Heart right ventricle (tissue), 16 donors: ENCODE results near the gene COL6A2. TPM values are rescaled to one million over a fixed set of nuclear protein-coding genes. Genes with fewer than 3 reads are reported as not detected.

Experiments used
- ATAC-seq, 8 donors: fragments of 200-7000 bp; cut with Tn5 transposase; one replicate each; pipeline ENCODE4 v1.9.1; 2020; ENCODE audit warnings: mild to moderate bottlenecking in 8 of 8, moderate library complexity in 8 of 8, moderate number of reproducible peaks in 1 of 8
- DNase-seq, 2 donors: peaks; one replicate each; pipeline ENCODE4 v3.0.0-alpha.2; 2020
- H3K27ac ChIP-seq, 10 donors: fragments of 200-600 bp; sonication (generic) in 2 of 10; one replicate each; pipeline versions ENCODE4 v1.5.0 to v1.8.0; 2020 to 2022; ENCODE audit warnings: mild to moderate bottlenecking in 3 of 10
- H3K27me3 ChIP-seq, 7 donors: fragments of 200-600 bp; one replicate each; pipeline ENCODE4 v1.8.0; 2021 to 2022; ENCODE audit warnings: mild to moderate bottlenecking in 2 of 7
- H3K36me3 ChIP-seq, 9 donors: fragments of 200-600 bp; sonication (generic) in 1 of 9; one replicate each; pipeline versions ENCODE4 v1.5.0 to v1.8.0; 2020 to 2022; ENCODE audit warnings: mild to moderate bottlenecking in 2 of 9
- H3K4me1 ChIP-seq, 9 donors: fragments of 200-600 bp; sonication (generic) in 1 of 9; one replicate each; pipeline versions ENCODE4 v1.5.0 to v1.8.0; 2020 to 2022; ENCODE audit warnings: mild to moderate bottlenecking in 4 of 9
- H3K4me3 ChIP-seq, 10 donors: fragments of 200-600 bp; sonication (generic) in 2 of 10; one replicate each; pipeline versions ENCODE4 v1.5.0 to v1.8.0; 2020 to 2022; ENCODE audit warnings: mild to moderate bottlenecking in 7 of 10, moderate library complexity in 2 of 10
- H3K9me3 ChIP-seq, 11 donors: fragments of 200-600 bp in 10 of 11; sonication (generic) in 2 of 11; one replicate each; pipeline versions ENCODE4 v1.5.0 to v1.8.0; 2013 to 2022; ENCODE audit warnings: mild to moderate bottlenecking in 2 of 11, control low read depth in 1 of 11, moderate library complexity in 1 of 11
- WGBS, 2 donors: extraction: QIAGEN DNeasy Blood & Tissue Kit; methylation state at CpG; one replicate each; pipeline ENCODE4 v1.1.7; 2013; ENCODE audit warnings: inconsistent platforms in 1 of 2; 5-methylcytosine and 5-hydroxymethylcytosine counted together
- intact Hi-C, 10 donors: fragments of 100-400 bp; cut with DNase I; formaldehyde crosslinking; loops; one replicate each; pipeline versions ENCODE4 v1.11.1 to v1.14.2; 2022
- polyA plus RNA-seq, 2 donors: library from polyadenylated mRNA; stranded (reverse); fragments of 200-250 nt; gene quantifications; one replicate each; pipeline ENCODE4 v1.2.3, GENCODE V29; 2013
- total RNA-seq, 10 donors: library from RNA; stranded (reverse); fragmentation: NEBNext Ultra II Directional in 3 of 10; extraction: Animal tissue kit (Norgen Biotek cat#: 25700) in 3 of 10; gene quantifications; one replicate each; pipeline versions ENCODE4 v1.2.1 to v1.2.4, GENCODE V29; 2021 to 2023
- TF ChIP-seq, protein P1 (sequence below), 9 donors: fragments of 200-600 bp; sonication (generic) in 2 of 9; IDR thresholded peaks; one replicate each; pipeline versions ENCODE4 v1.5.0 to v1.8.0; 2021 to 2022; ENCODE audit warnings: antibody characterized with exemption in 9 of 9, mild to moderate bottlenecking in 5 of 9, moderate library complexity in 1 of 9
- donor health status: Arrhythmogenic right ventricular cardiomyopathy.
- donor health status: ischemic (EF 13 %, LVEDD 7.1; RV severe dilation, severe dysfunction).
- donor health status: healthy with polysubstance abuse.
- donor health status: DM: no; HTN: yes; CAD: no.
- donor health status: DM: no; HTN: no; CAD: no.
- donor health status: ischemic (EF 25% LVEDD 6.9; RV normal size, moderate dysfunction).
- donor health status: ischemic (EF 25% LVEDD 5.7; RV mildly dilated, moderate dysfunction).
- donor health status: healthy.
- donor health status: DM: yes; HTN: yes; CAD: no.
- donor health status: Ischemic cardiomyopathy.
- donor health status: ischemic (EF 35%, LVEDD 5.7; RV mildly dilated, moderate dysfunction).
- donor health status: nonischemic (EF 11% LVEDD 7.7; RV severe dilation, severe dysfunction).
- donor health status: DM: yes; HTN: yes; CAD: no.
- donor health status: PGD.
- donor health status: ischemic (EF 29% LVEDD 5.4; RV normal size, mild dysfunction).
- donor health status: nonischemic (EF 23%, LVEDD 6.1; RV moderate dilation, normal function).

COL6A2 gene
- total and polyA plus RNA-seq, 12 donors = 76.6 to 370 (median 162) TPM

DNA sequence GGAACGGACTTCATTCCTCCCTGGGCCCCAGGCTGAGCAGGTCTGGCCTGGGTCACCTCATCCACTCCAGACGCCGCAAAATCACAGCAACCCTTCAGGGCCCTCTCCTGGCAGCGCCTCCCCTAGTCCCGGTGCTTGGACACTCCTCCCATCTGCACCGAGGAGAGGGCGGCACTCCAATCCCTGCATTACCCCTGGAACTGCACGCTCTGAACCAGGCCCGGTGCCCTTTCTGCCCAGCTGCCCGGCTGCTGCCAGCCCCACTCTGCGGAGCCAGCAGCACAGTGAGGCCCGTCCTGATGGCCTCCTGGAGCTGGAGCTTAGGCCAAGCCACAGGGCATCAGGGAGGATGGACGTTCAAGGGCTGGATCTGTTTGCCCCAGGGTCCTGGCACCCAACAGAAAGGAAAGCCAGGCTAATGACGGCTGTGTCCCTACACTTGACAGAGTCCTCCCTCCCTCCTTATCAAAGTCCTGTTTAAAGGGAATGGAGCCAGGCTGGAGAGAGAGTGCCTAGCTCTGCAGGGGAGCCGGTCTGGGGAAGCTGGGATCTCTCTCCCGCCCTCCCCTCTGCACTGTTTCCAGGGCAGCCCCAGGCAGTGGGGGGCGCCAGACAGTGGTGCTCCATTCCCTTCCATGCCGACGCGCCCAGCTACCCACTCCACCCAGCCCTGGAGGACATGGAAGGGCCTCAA lies 12.7 kb downstream of the COL6A2 start:
- DNase-seq (peak; percentile 76 to 78), ATAC-seq (peak; percentile 79 to 97 (median 90))
- Histone ChIP-seq H3K9me3 (peaks cover 0 to 28% (median 8%) of the 10 kb centered on the region in 11 donors), H3K4me1 (peaks cover 10 to 29% (median 16%) of the 10 kb centered on the region in 9 donors), H3K27me3 (no peaks in the 10 kb centered on the region), H3K36me3 (peaks cover under 1 to 59% (median 27%) of the 10 kb centered on the region in 9 donors), H3K4me3 (peak overlapping the region in 5 of 10 donors; percentile 1 to 28 (median 7)), H3K27ac (peak overlapping the region; percentile 61 to 87 (median 80))
- intact Hi-C loops = loop anchor here in 2 of 10 donors (5.0 to 10.0 kb wide), 2 partner anchors 48 to 116 kb away; no protein-coding TSS in a partner anchor
- 50 to 59% methylated on average over 20 of the region's 20 CpGs for WGBS, 2 donors
- TF ChIP-seq, protein P1, sequence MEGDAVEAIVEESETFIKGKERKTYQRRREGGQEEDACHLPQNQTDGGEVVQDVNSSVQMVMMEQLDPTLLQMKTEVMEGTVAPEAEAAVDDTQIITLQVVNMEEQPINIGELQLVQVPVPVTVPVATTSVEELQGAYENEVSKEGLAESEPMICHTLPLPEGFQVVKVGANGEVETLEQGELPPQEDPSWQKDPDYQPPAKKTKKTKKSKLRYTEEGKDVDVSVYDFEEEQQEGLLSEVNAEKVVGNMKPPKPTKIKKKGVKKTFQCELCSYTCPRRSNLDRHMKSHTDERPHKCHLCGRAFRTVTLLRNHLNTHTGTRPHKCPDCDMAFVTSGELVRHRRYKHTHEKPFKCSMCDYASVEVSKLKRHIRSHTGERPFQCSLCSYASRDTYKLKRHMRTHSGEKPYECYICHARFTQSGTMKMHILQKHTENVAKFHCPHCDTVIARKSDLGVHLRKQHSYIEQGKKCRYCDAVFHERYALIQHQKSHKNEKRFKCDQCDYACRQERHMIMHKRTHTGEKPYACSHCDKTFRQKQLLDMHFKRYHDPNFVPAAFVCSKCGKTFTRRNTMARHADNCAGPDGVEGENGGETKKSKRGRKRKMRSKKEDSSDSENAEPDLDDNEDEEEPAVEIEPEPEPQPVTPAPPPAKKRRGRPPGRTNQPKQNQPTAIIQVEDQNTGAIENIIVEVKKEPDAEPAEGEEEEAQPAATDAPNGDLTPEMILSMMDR (IDR thresholded peaks at IDR 0.05) = peak in 5 of 9 donors; percentile 3 to 41 (median 34)

- Histone ChIP-seq H3K4me1 (peaks cover 10 to 29% (median 16%) of the 10 kb centered on the region in 9 donors), H3K27ac (peak overlapping the region; percentile 61 to 87 (median 80)), H3K36me3 (peaks cover 4 to 65% (median 33%) of the 10 kb centered on the region in 9 donors), H3K27me3 (no peaks in the 10 kb centered on the region), H3K9me3 (peaks cover 0 to 23% (median 8%) of the 10 kb centered on the region in 11 donors), H3K4me3 (no peak overlapping the region)
- DNase-seq = peak; percentile 4 to 10
- 86 to 94% methylated on average over 12 of the region's 12 CpGs for WGBS, 2 donors
- TF ChIP-seq, protein P1 (IDR thresholded peaks at IDR 0.05) = no peak
- peak in 1 of 8 donors; percentile 3 for ATAC-seq
- intact Hi-C loops = loop anchor here in 2 of 10 donors (5.0 to 10.0 kb wide), 2 partner anchors 49 to 116 kb away; no protein-coding TSS in a partner anchor
Observed at GRCh38 chr21:46111193-46111571, 13.3 kb downstream of the COL6A2 start.

DNA sequence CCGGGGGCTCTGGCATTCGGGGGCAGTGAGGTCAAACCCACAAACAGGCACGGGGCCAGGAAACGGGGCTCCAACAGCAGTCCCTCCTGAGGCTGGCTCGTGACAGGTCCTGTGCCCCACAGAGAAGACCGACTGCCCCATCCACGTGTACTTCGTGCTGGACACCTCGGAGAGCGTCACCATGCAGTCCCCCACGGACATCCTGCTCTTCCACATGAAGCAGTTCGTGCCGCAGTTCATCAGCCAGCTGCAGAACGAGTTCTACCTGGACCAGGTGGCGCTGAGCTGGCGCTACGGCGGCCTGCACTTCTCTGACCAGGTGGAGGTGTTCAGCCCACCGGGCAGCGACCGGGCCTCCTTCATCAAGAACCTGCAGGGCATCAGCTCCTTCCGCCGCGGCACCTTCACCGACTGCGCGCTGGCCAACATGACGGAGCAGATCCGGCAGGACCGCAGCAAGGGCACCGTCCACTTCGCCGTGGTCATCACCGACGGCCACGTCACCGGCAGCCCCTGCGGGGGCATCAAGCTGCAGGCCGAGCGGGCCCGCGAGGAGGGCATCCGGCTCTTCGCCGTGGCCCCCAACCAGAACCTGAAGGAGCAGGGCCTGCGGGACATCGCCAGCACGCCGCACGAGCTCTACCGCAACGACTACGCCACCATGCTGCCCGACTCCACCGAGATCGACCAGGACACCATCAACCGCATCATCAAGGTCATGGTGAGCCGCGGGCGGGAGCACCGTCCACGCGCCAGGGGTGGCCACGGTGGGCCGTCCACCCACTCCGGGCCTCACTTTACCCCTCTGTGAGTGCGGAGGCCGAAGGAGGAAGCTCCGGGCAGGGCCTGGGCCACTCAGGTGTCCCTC lies 14.2 kb downstream of the COL6A2 start:
- Histone ChIP-seq H3K9me3 (peaks cover 0 to 23% (median 8%) of the 10 kb centered on the region in 11 donors), H3K36me3 (peaks cover 6 to 74% (median 40%) of the 10 kb centered on the region in 9 donors), H3K4me3 (no peak overlapping the region), H3K4me1 (peaks cover 10 to 29% (median 16%) of the 10 kb centered on the region in 9 donors), H3K27ac (no peak overlapping the region), H3K27me3 (no peaks in the 10 kb centered on the region)
- WGBS, 2 donors = 95 to 98% methylated on average over 69 of the region's 69 CpGs
- intact Hi-C loops = loop anchor here in 2 of 10 donors (5.0 to 10.0 kb wide), 2 partner anchors 50 to 117 kb away; no protein-coding TSS in a partner anchor
- TF ChIP-seq, protein P1 (IDR thresholded peaks at IDR 0.05) = no peak
- peak; percentile 4 to 16 for DNase-seq
- ATAC-seq = no peak

- H3K27ac ChIP-seq = no peak overlapping the region
- no peak overlapping the region for H3K4me3 ChIP-seq
- DNase-seq (peak in 1 of 2 donors; percentile 3), ATAC-seq (no peak)
- H3K36me3 ChIP-seq = peaks cover 10 to 81% (median 47%) of the 10 kb centered on the region in 9 donors
- peaks cover 0 to 19% (median 6%) of the 10 kb centered on the region in 11 donors for H3K9me3 ChIP-seq
- WGBS, 2 donors = 96% methylated on average over 20 of the region's 20 CpGs
- TF ChIP-seq, protein P1 (IDR thresholded peaks at IDR 0.05) = no peak
- intact Hi-C loops = loop anchor here in 2 of 10 donors (5.0 to 10.0 kb wide), 2 partner anchors 50 to 118 kb away; no protein-coding TSS in a partner anchor
- no peaks in the 10 kb centered on the region for H3K27me3 ChIP-seq
- H3K4me1 ChIP-seq = peaks cover 10 to 29% (median 16%) of the 10 kb centered on the region in 9 donors
Observed at GRCh38 chr21:46112725-46113215, 14.9 kb downstream of the COL6A2 start.
